Effector CD8-positive, alpha-beta T cell (primary cell): ENCODE data around the gene ATF2.
"Not testable (repeated sequence)": the region's sequence is repeated elsewhere in the genome, so short reads cannot be mapped to it uniquely, and the experiment has no call there.

ENCODE experiments used
- DNase-seq: peaks from one replicate; lab custom pipeline; 2025; lab: John Stamatoyannopoulos, UW

ATF2 gene

GRCh38 chr2:175084117-175084516 lies 83.9 kb downstream of the ATF2 start:
- DNase-seq, result not testable (repeated sequence)

- DNase-seq, result no peak
Observed at GRCh38 chr2:175080479-175080878, 87.5 kb downstream of the ATF2 start.

- no peak for DNase-seq
Observed at GRCh38 chr2:175076272-175076671, 91.7 kb downstream of the ATF2 start.

- DNase-seq, result no peak
Observed at GRCh38 chr2:175074478-175074877, 93.5 kb downstream of the ATF2 start.

GRCh38 chr2:175068534-175068933 lies 99.5 kb downstream of the ATF2 start:
- no peak for DNase-seq

- no peak for DNase-seq
Observed at GRCh38 chr2:175066411-175066810, 101.6 kb downstream of the ATF2 start.

GRCh38 chr2:175064797-175065196 lies 103.2 kb downstream of the ATF2 start:
- no peak for DNase-seq

- no peak for DNase-seq
Observed at GRCh38 chr2:175063741-175064140, 104.3 kb downstream of the ATF2 start.

GRCh38 chr2:175062787-175063585 lies 105.0 kb downstream of the ATF2 start:
- DNase-seq, result no peak

GRCh38 chr2:175057078-175057685 lies 110.8 kb downstream of the ATF2 start:
- no peak for DNase-seq

- DNase-seq, result no peak
Observed at GRCh38 chr2:175055993-175056392, 112.0 kb downstream of the ATF2 start.

- DNase-seq, result no peak
Observed at GRCh38 chr2:175054340-175054739, 113.7 kb downstream of the ATF2 start.

GRCh38 chr2:175049661-175050060 lies 118.3 kb downstream of the ATF2 start:
- no peak for DNase-seq

- DNase-seq, result no peak
Observed at GRCh38 chr2:175048275-175048674, 119.7 kb downstream of the ATF2 start.

GRCh38 chr2:175039490-175039889 lies 128.5 kb downstream of the ATF2 start:
- DNase-seq, result no peak

- DNase-seq, result no peak
Observed at GRCh38 chr2:175039031-175039430, 129.0 kb downstream of the ATF2 start.

- DNase-seq, result no peak
Observed at GRCh38 chr2:175037941-175038340, 130.1 kb downstream of the ATF2 start.

- no peak for DNase-seq
Observed at GRCh38 chr2:175036582-175037018, 131.4 kb downstream of the ATF2 start.

GRCh38 chr2:175035806-175036205 lies 132.2 kb downstream of the ATF2 start:
- no peak for DNase-seq

- DNase-seq, result no peak
Observed at GRCh38 chr2:175034716-175035115, 133.3 kb downstream of the ATF2 start.

GRCh38 chr2:175030380-175031271 lies 137.4 kb downstream of the ATF2 start:
- DNase-seq, result no peak

- DNase-seq, result no peak
Observed at GRCh38 chr2:175027755-175028154, 140.2 kb downstream of the ATF2 start.
